Endothelial cell of umbilical vein (primary cell): ENCODE results near the gene ARHGEF40. TPM values are rescaled to one million over a fixed set of nuclear protein-coding genes. Genes with fewer than 3 reads are reported as not detected.

ENCODE experiments used
- BruUV-seq: library from RNA; stranded (reverse); fragments of 400-500 nt; replicated peaks from 2 replicates; lab custom pipeline; 2021; lab: Mats Ljungman, UMichigan
- CTCF ChIA-PET: fragments of 300-600, 350-600 bp; sonication (Branson Sonifier 250); formaldehyde crosslinking; loops from one replicate; lab custom pipeline; 2021; ENCODE audit warnings: antibody characterized with exemption, inconsistent platforms; lab: Charles Lee
- POLR2A ChIA-PET: fragments of 300-600, 350-600 bp; sonication (Branson Sonifier 250); formaldehyde crosslinking; loops from one replicate; lab custom pipeline; 2021; ENCODE audit warnings: antibody characterized with exemption, inconsistent platforms; lab: Charles Lee
- DNase-seq: peaks from one replicate; pipeline ENCODE4 v3.0.0-alpha.2; 2011; ENCODE audit warnings: low read depth, low spot score
- FAIRE-seq: peaks from 2 replicates; lab custom pipeline; 2011; peaks lifted over from hg19 to GRCh38; lab: Jason Lieb, UNC
- H2AFZ ChIP-seq: 2 replicates; pipeline ENCODE4 v1.6.0; 2012; ENCODE audit warnings: low read depth, low read length, control low read depth, inconsistent platforms
- H3K27ac ChIP-seq: 2 replicates; pipeline ENCODE4 v1.5.1; 2011; ENCODE audit warnings: low read depth, mild to moderate bottlenecking, control low read depth, low read length, moderate library complexity; ENCODE audit not compliant: insufficient read depth
- H3K27me3 ChIP-seq, 2 experiments: 2 replicates each; pipeline versions ENCODE4 v1.6.0 to v1.6.1; 2011; ENCODE audit warnings: low read length in 2 of 2, mixed read lengths in 1 of 2; ENCODE audit not compliant: control insufficient read depth in 2 of 2, insufficient read depth in 2 of 2
- H3K36me3 ChIP-seq, 2 experiments: 2 replicates in 1 of 2; 3 replicates in 1 of 2; pipeline ENCODE4 v1.5.1; 2011; ENCODE audit warnings: low read length in 2 of 2, mild to moderate bottlenecking in 1 of 2, moderate library complexity in 1 of 2; ENCODE audit not compliant: control insufficient read depth in 2 of 2, insufficient read depth in 2 of 2; ENCODE audit errors: extremely low read depth in 1 of 2
- H3K4me1 ChIP-seq: 3 replicates; pipeline ENCODE4 v1.5.1; 2011; ENCODE audit warnings: mild to moderate bottlenecking, low read length; ENCODE audit not compliant: control insufficient read depth, insufficient read depth; ENCODE audit errors: extremely low read depth
- H3K4me2 ChIP-seq: 2 replicates; pipeline ENCODE4 v1.6.1; 2011; ENCODE audit warnings: low read length, control low read depth, mixed read lengths; ENCODE audit not compliant: insufficient read depth
- H3K4me3 ChIP-seq, 3 experiments: fragments of 200-600 bp in 1 of 3; sonication (generic), shearing (Covaris generic) in 1 of 3; replicated peaks in 1 of 3; 2 replicates each; pipeline ENCODE4 v1.5.1; 2011 to 2016; ENCODE audit warnings: control low read depth in 3 of 3, low read length in 3 of 3, mild to moderate bottlenecking in 2 of 3, inconsistent platforms in 1 of 3, low read depth in 1 of 3, moderate library complexity in 1 of 3; ENCODE audit not compliant: insufficient read depth in 1 of 3
- H3K79me2 ChIP-seq: 2 replicates; pipeline ENCODE4 v1.6.0; 2012; ENCODE audit warnings: low read length, inconsistent platforms; ENCODE audit not compliant: control insufficient read depth, insufficient read depth
- H3K9ac ChIP-seq: replicated peaks from 2 replicates; pipeline ENCODE3; 2011; ENCODE audit warnings: low read length, control low read depth; ENCODE audit not compliant: insufficient read depth; ENCODE audit errors: extremely low read depth
- H3K9me1 ChIP-seq: replicated peaks from 3 replicates; pipeline ENCODE4 v1.6.0; 2011; ENCODE audit warnings: mild to moderate bottlenecking, low read length; ENCODE audit not compliant: control insufficient read depth, insufficient read depth; ENCODE audit errors: extremely low read depth
- H3K9me3 ChIP-seq: replicated peaks from 2 replicates; pipeline ENCODE4 v1.5.1; 2012; ENCODE audit warnings: low read length, inconsistent platforms; ENCODE audit not compliant: control insufficient read depth, insufficient read depth
- H4K20me1 ChIP-seq: replicated peaks from 2 replicates; pipeline ENCODE3; 2011; ENCODE audit warnings: mild to moderate bottlenecking, low read length; ENCODE audit not compliant: control insufficient read depth, insufficient read depth; ENCODE audit errors: extremely low read depth
- EZH2 ChIP-seq: IDR thresholded peaks from 2 replicates; pipeline ENCODE4 v1.6.1; 2012; ENCODE audit warnings: borderline replicate concordance, low read depth, mild to moderate bottlenecking, moderate library complexity, low read length, inconsistent platforms; ENCODE audit not compliant: severe bottlenecking
- FOS ChIP-seq: IDR thresholded peaks from 2 replicates; pipeline ENCODE4 v1.6.1; 2011; ENCODE audit warnings: mild to moderate bottlenecking, low read length, moderate library complexity, borderline replicate concordance; ENCODE audit not compliant: insufficient read depth
- GATA2 ChIP-seq: IDR thresholded peaks from 2 replicates; pipeline ENCODE4 v1.7.0; 2011; ENCODE audit warnings: low read depth, mild to moderate bottlenecking, moderate library complexity, mixed read lengths, low read length; ENCODE audit not compliant: insufficient read length, insufficient read depth
- JUN ChIP-seq: IDR thresholded peaks from 2 replicates; pipeline ENCODE4 v1.6.1; 2011; ENCODE audit warnings: borderline replicate concordance, low read depth; ENCODE audit not compliant: insufficient read length, insufficient read depth
- MAX ChIP-seq: IDR thresholded peaks from 2 replicates; pipeline ENCODE4 v1.6.1; 2011; ENCODE audit not compliant: insufficient read depth, insufficient read length
- MYC ChIP-seq: IDR thresholded peaks from one replicate; pipeline ENCODE4 v1.6.1; 2011; ENCODE audit warnings: mild to moderate bottlenecking, low read depth, low read length
- POLR2A ChIP-seq: IDR thresholded peaks from 2 replicates; pipeline ENCODE4 v1.6.1; 2012; ENCODE audit warnings: low read depth, mild to moderate bottlenecking, control low read depth, low read length
- POLR2AphosphoS5 ChIP-seq: IDR thresholded peaks from 2 replicates; pipeline ENCODE4 v1.6.1; 2012; ENCODE audit warnings: low read depth, mild to moderate bottlenecking, control low read depth, low read length, moderate library complexity; ENCODE audit not compliant: insufficient read depth
- dilution Hi-C: fragments of 300-500 bp; cut with MboI; formaldehyde crosslinking; loops from one replicate; pipeline ENCODE4 v1.15.0; 2019; ENCODE audit warnings: low sequenced_read_pairs; ENCODE audit not compliant: extremely low pct_ligation_motif_present
- intact Hi-C: fragments of 100-400 bp; cut with micrococcal nuclease; formaldehyde crosslinking; loops from one replicate; pipeline ENCODE4 v1.10.0; 2022
- polyA plus RNA-seq, 4 experiments: library from polyadenylated mRNA; depleted of rRNA in 3 of 4; stranded (reverse) in 3 of 4; unstranded in 1 of 4; fragments of >200 nt; gene quantifications; 2 replicates each; pipeline versions ENCODE4 v1.2.1 to v1.2.3, GENCODE V29; 2011 to 2012; ENCODE audit warnings: missing spikeins in 1 of 4
- total RNA-seq: library from RNA; stranded (reverse); gene quantifications from 2 replicates; pipeline ENCODE4 v1.2.3, GENCODE V29; 2021
- TF ChIP-seq, protein P1 (sequence below), 2 donors: IDR thresholded peaks; 1 replicate in 1 of 2; 2 replicates in 1 of 2; pipeline ENCODE4 v1.5.1; 2011; ENCODE audit warnings: low read length in 2 of 2, mild to moderate bottlenecking in 2 of 2, moderate library complexity in 2 of 2, control low read depth in 1 of 2, inconsistent platforms in 1 of 2, low read depth in 1 of 2; ENCODE audit not compliant: insufficient read depth in 1 of 2; ENCODE audit errors: extremely low read depth in 1 of 2

Gene ARHGEF40
- total and polyA plus RNA-seq, 2 donors (not counting 3 experiments of a cell fraction or from before 2014, with no cell fraction given), result 2.6 to 19.9 TPM

DNA sequence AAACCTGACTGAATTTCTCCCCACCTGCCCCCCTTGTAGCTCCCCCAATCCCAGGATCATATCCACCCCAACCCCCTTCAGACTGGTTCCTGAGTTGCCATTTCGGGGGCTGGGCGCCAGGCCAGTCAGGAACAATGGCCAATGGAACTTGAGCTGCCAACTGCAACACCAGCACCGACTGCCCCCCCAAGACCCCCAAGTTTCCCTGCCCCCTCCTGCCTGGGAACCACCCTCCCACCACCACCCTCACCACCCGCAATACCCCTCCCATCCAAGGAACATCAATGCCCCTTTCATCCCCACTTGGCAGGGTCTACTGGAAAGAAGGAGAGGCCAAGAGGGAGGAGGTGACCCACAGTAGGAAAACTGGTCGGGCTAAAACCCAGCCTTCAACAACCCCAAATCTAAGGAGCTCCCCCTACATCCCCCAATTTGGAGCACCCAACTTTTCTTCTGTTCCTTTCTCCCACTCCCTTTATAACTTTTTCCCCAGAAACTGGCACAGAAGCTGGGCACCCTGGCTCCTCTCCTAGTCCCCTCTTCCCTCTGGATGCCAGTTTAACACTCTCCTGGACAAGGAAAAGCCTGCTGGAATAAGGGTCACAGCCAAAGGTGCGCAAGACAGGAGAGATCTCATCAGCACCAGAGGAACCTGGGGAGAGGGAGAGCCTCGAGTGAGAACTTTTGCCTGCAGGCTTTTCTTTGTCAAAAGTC lies 43.7 kb upstream of the ARHGEF40 start:
- no peaks in the 10 kb centered on the region for H3K4me1 ChIP-seq
- H2AFZ ChIP-seq, result no peak overlapping the region
- BruUV-seq, result no TSS peak
- no peak overlapping the region for H3K4me2 ChIP-seq
- peaks cover 47 to 58% of the 10 kb centered on the region in 2 experiments for H3K27me3 ChIP-seq
- FAIRE-seq (no peak), DNase-seq (no peak)
- no peaks in the 10 kb centered on the region for H4K20me1 ChIP-seq
- intact Hi-C loops, result no loop called here
- no peak overlapping the region for H3K9ac ChIP-seq
- H3K9me1 ChIP-seq, result no peaks in the 10 kb centered on the region
- H3K36me3 ChIP-seq, result no peaks in the 10 kb centered on the region
- H3K9me3 ChIP-seq, result no peaks in the 10 kb centered on the region
- no peaks in the 10 kb centered on the region for H3K79me2 ChIP-seq
- POLR2A ChIA-PET, result no interaction called here
- no peak overlapping the region for H3K4me3 ChIP-seq
- CTCF ChIA-PET, result interaction anchor here (0.8 to 1.7 kb wide), 2 partner anchors 11 to 46 kb away, joined by 3 to 13 read pairs; no protein-coding TSS in a partner anchor
- no peak for TF ChIP-seq POLR2AphosphoS5
- TF ChIP-seq MYC, result no peak
- TF ChIP-seq FOS, result no peak
- TF ChIP-seq, protein P1, sequence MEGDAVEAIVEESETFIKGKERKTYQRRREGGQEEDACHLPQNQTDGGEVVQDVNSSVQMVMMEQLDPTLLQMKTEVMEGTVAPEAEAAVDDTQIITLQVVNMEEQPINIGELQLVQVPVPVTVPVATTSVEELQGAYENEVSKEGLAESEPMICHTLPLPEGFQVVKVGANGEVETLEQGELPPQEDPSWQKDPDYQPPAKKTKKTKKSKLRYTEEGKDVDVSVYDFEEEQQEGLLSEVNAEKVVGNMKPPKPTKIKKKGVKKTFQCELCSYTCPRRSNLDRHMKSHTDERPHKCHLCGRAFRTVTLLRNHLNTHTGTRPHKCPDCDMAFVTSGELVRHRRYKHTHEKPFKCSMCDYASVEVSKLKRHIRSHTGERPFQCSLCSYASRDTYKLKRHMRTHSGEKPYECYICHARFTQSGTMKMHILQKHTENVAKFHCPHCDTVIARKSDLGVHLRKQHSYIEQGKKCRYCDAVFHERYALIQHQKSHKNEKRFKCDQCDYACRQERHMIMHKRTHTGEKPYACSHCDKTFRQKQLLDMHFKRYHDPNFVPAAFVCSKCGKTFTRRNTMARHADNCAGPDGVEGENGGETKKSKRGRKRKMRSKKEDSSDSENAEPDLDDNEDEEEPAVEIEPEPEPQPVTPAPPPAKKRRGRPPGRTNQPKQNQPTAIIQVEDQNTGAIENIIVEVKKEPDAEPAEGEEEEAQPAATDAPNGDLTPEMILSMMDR (IDR thresholded peaks at IDR 0.05; ENCODE audit: extremely low read depth in 1 of 2, insufficient read depth in 1 of 2, low read depth in 1 of 2, low read length in 2 of 2), result no peak
- no peak for TF ChIP-seq GATA2
- TF ChIP-seq MAX, result no peak
- no peak for TF ChIP-seq EZH2
- no peak for TF ChIP-seq POLR2A
- no peak for TF ChIP-seq JUN
- no peak overlapping the region for H3K27ac ChIP-seq
- dilution Hi-C loops, result no loop called here
